SK-N-SH (cell line): ENCODE data around the gene PGAM2. TPM values are rescaled to one million over a fixed set of nuclear protein-coding genes. Genes with fewer than 3 reads are reported as not detected.
A peak's percentile ranks its signal among the peaks of the same experiment; 100 is the strongest.
"Not testable (repeated sequence)": the region's sequence is repeated elsewhere in the genome, so short reads cannot be mapped to it uniquely, and the experiment has no call there.

Source experiments
- CTCF ChIA-PET: fragments of 300-600, 350-600 bp; formaldehyde crosslinking; extraction: SDS; loops from one replicate; lab custom pipeline; 2021; lab: Yijun Ruan, JAX
- POLR2A ChIA-PET: fragments of 350-600 bp; sonication (Branson Sonifier 250); formaldehyde crosslinking; extraction: SDS; loops from one replicate; lab custom pipeline; 2020; ENCODE audit warnings: antibody characterized with exemption, inconsistent platforms; lab: Yijun Ruan, JAX
- DNase-seq: peaks from one replicate; pipeline ENCODE4 v3.0.0; 2012
- H2AFZ ChIP-seq: fragments of 200-600 bp; sonication (generic); 2 replicates; pipeline ENCODE4 v1.8.1; 2016; ENCODE audit warnings: antibody characterized with exemption, mild to moderate bottlenecking, low read depth
- H3F3A ChIP-seq: fragments of 200-600 bp; sonication (generic); replicated peaks from 2 replicates; pipeline ENCODE3; 2016; ENCODE audit warnings: antibody characterized with exemption, mild to moderate bottlenecking; ENCODE audit not compliant: insufficient read depth
- H3K27ac ChIP-seq, 2 experiments: fragments of 200-500 bp in 1 of 2; fragments of 200-600 bp in 1 of 2; sonication (Bioruptor generic) in 1 of 2; sonication (generic), shearing (Covaris generic) in 1 of 2; 2 replicates each; pipeline versions ENCODE4 v1.5.1 to v1.6.1; 2014 to 2016; ENCODE audit warnings: low read depth in 2 of 2, inconsistent platforms in 1 of 2, low read length in 1 of 2, mild to moderate bottlenecking in 1 of 2, mixed read lengths in 1 of 2
- H3K27me3 ChIP-seq: fragments of 200-600 bp; sonication (generic), shearing (Covaris generic); 2 replicates; pipeline ENCODE4 v1.6.1; 2016; ENCODE audit warnings: mixed run types; ENCODE audit not compliant: insufficient read depth
- H3K36me3 ChIP-seq, 2 experiments: fragments of 200-500 bp in 1 of 2; fragments of 200-600 bp in 1 of 2; sonication (Bioruptor generic) in 1 of 2; sonication (generic) in 1 of 2; replicated peaks in 1 of 2; 2 replicates each; pipeline versions ENCODE3 to v1.5.1; 2014 to 2016; ENCODE audit warnings: low read length in 1 of 2, mild to moderate bottlenecking in 1 of 2; ENCODE audit not compliant: insufficient read depth in 2 of 2, control insufficient read depth in 1 of 2
- H3K4me1 ChIP-seq, 2 experiments: fragments of 200-500 bp in 1 of 2; fragments of 200-600 bp in 1 of 2; sonication (Bioruptor generic) in 1 of 2; sonication (generic), shearing (Covaris generic) in 1 of 2; 2 replicates each; pipeline versions ENCODE4 v1.5.1 to v1.6.1; 2014 to 2016; ENCODE audit warnings: low read depth in 1 of 2, low read length in 1 of 2, mixed run types in 1 of 2; ENCODE audit not compliant: insufficient read depth in 2 of 2, control insufficient read depth in 1 of 2
- H3K4me2 ChIP-seq: fragments of 200-600 bp; sonication (generic), shearing (Covaris generic); 2 replicates; pipeline ENCODE4 v1.6.1; 2017; ENCODE audit warnings: mixed run types
- H3K4me3 ChIP-seq, 2 experiments: fragments of 200-500 bp in 1 of 2; fragments of 200-600 bp in 1 of 2; sonication (Bioruptor generic) in 1 of 2; sonication (generic), shearing (Covaris generic) in 1 of 2; 2 replicates each; pipeline versions ENCODE4 v1.5.1 to v1.8.1; 2014 to 2016; ENCODE audit warnings: low read depth in 2 of 2, inconsistent platforms in 1 of 2, low read length in 1 of 2, mild to moderate bottlenecking in 1 of 2, mixed read lengths in 1 of 2, moderate library complexity in 1 of 2
- H3K79me2 ChIP-seq: fragments of 200-600 bp; sonication (generic); 2 replicates; pipeline ENCODE4 v1.8.1; 2017; ENCODE audit warnings: mild to moderate bottlenecking; ENCODE audit not compliant: insufficient read depth
- H3K9ac ChIP-seq: fragments of 200-600 bp; sonication (generic); 2 replicates; pipeline ENCODE4 v1.6.1; 2017; ENCODE audit warnings: mixed run types
- H3K9me2 ChIP-seq: fragments of 200-600 bp; sonication (generic); 2 replicates; pipeline ENCODE4 v1.6.1; 2017; ENCODE audit warnings: mixed run types
- H3K9me3 ChIP-seq: fragments of 200-600 bp; sonication (generic); 2 replicates; pipeline ENCODE4 v1.6.1; 2017; ENCODE audit warnings: mixed run types, mild to moderate bottlenecking, moderate library complexity
- H4K20me1 ChIP-seq: fragments of 200-600 bp; sonication (generic); 2 replicates; pipeline ENCODE4 v1.6.1; 2017; ENCODE audit warnings: mild to moderate bottlenecking, mixed run types; ENCODE audit not compliant: insufficient read depth
- CHD2 ChIP-seq: fragments of 150-350 bp; IDR thresholded peaks from 2 replicates; pipeline ENCODE4 v1.6.1; 2018; ENCODE audit warnings: low read length; ENCODE audit not compliant: partially characterized antibody
- ELF1 ChIP-seq: IDR thresholded peaks from 2 replicates; pipeline ENCODE4 v1.4.0; 2012
- GABPA ChIP-seq: IDR thresholded peaks from 2 replicates; pipeline ENCODE4 v1.4.0; 2012; ENCODE audit warnings: low read depth, mild to moderate bottlenecking
- MXI1 ChIP-seq: IDR thresholded peaks from 2 replicates; pipeline ENCODE4 v1.6.1; 2012; ENCODE audit warnings: mild to moderate bottlenecking, low read depth, low read length, improper control_type of control experiment
- NRF1 ChIP-seq: IDR thresholded peaks from 2 replicates; pipeline ENCODE4 v1.6.1; 2012; ENCODE audit warnings: low read depth, mild to moderate bottlenecking, low read length
- RCOR1 ChIP-seq: fragments of 150-350 bp; IDR thresholded peaks from 2 replicates; pipeline ENCODE4 v1.6.1; 2017; ENCODE audit warnings: antibody characterized with exemption, low read length
- SIN3A ChIP-seq: IDR thresholded peaks from 2 replicates; pipeline ENCODE4 v1.6.1; 2012; ENCODE audit warnings: low read depth, mild to moderate bottlenecking, low read length, moderate library complexity, borderline replicate concordance
- TAF1 ChIP-seq: IDR thresholded peaks from 2 replicates; pipeline ENCODE4 v1.6.1; 2012; ENCODE audit warnings: low read depth, mild to moderate bottlenecking, low read length, moderate library complexity, borderline replicate concordance
- TCF12 ChIP-seq: IDR thresholded peaks from 2 replicates; pipeline ENCODE4 v1.4.0; 2012
- YY1 ChIP-seq: IDR thresholded peaks from 2 replicates; pipeline ENCODE4 v1.4.0; 2012; ENCODE audit warnings: low read depth, mild to moderate bottlenecking
- WGBS: methylation state at CpG from one replicate; pipeline ENCODE4 v1.1.6; 2017; ENCODE audit warnings: low lambda C conversion rate; 5-methylcytosine and 5-hydroxymethylcytosine counted together
- polyA plus RNA-seq, 3 experiments: library from polyadenylated mRNA; depleted of rRNA; stranded (reverse); fragments of >200 nt; gene quantifications; 2 replicates each; pipeline ENCODE4 v1.2.3, GENCODE V29; 2012
- TF ChIP-seq, protein P1 (sequence below): fragments of 200-600 bp; sonication (generic); IDR thresholded peaks from 2 replicates; pipeline ENCODE4 v1.6.1; 2017; ENCODE audit warnings: antibody characterized with exemption, mild to moderate bottlenecking, moderate library complexity
- TF ChIP-seq, protein P2 (sequence below): IDR thresholded peaks from 2 replicates; pipeline ENCODE4 v1.4.0; 2012; ENCODE audit warnings: low read depth

The PGAM2 gene
- polyA plus RNA-seq, 1 of the 3 experiments (the other 2 are of a cell fraction) = 0.79 TPM

DNA sequence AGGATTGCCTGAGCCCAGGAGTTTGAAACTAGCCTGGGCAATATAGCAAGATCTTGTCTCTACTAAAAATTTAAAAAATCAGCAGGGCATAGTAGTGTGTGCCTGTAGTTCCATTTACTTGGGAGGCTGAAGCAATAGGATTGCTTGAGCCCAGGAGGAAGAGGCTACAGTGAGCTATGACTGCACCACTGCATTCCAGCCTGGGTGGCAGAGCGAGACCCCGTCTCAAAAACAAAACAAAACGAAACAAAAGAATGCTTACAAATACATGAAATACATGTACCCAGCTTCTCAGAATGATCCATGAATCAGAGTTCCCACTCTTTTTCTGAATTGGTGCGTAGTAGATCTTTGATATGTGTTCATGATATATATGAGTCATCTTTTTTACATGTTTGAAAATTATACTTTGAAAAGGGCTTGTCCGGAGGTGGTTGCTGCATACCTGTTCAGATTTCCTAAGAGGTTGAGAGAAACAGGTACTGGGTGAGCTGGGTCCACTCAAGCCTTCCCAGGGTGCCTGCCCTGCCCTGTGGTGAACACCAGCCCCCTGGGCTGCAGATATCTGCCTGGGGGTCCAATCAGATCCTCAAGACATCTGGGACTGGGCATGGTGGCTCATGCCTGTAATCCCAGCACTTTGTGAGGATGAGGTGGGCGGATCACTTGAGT is 42.4 kb downstream of the PGAM2 start:
- H3K79me2 ChIP-seq = peaks cover 10% of the 10 kb centered on the region
- H3K4me2 ChIP-seq, H4K20me1 ChIP-seq, H3K9ac ChIP-seq, H3K4me3 ChIP-seq, H3K9me2 ChIP-seq, H3F3A ChIP-seq, H3K4me1 ChIP-seq, H3K36me3 ChIP-seq, H2AFZ ChIP-seq, POLR2A ChIA-PET, H3K9me3 ChIP-seq, H3K27me3 ChIP-seq, DNase-seq, H3K27ac ChIP-seq, CTCF ChIA-PET: not testable (repeated sequence)
- WGBS = 63% methylated on average over 5 of the region's 6 CpGs

DNA sequence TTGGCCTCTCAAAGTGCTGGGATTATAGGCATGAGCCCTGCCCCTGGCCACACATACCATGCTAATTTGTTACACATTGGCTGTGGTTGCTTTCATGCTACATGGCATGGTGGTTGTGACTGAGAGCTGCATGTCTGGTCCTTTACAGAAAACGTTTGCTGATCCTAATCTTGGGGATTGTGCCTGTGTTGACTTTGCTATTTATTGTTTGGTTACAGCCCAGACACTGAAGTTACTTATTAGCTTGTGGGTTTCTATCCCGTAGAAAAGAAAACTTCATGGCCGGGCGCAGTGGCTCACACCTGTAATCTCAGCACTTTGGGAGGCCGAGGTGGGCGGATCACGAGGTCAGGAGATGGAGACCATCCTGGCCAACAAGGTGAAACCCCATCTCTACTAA is 43.3 kb downstream of the PGAM2 start:
- H3K27ac ChIP-seq, CTCF ChIA-PET, H3K9me3 ChIP-seq, DNase-seq, H3K27me3 ChIP-seq, H3K4me2 ChIP-seq, H3K4me3 ChIP-seq, H3K9me2 ChIP-seq, POLR2A ChIA-PET, H3K4me1 ChIP-seq, H3K36me3 ChIP-seq, H4K20me1 ChIP-seq, H3K9ac ChIP-seq, H3F3A ChIP-seq, H2AFZ ChIP-seq: not testable (repeated sequence)
- WGBS = 66% methylated on average over 7 of the region's 7 CpGs
- peaks cover 15% of the 10 kb centered on the region for H3K79me2 ChIP-seq

DNA sequence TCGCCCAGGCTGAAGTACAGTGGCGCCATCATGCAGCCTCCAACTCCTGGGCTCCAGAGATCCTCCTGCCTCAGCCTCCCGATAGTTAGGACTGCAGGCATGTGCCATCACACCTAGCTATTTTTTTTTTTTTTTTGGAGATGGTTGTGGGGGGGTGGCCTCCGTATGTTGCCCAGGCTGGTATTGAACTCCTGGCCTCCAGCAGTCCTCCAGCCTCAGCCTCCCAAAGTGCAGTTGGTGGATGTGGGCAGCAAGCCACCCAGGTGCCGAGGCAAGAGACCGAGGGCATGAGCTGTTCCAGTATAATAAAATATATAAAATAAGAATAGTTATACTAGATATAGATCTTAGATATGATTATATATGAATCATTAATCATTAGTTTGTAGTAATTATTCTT is 45.5 kb downstream of the PGAM2 start:
- not testable (repeated sequence) for H3K9me3 ChIP-seq, H3K9ac ChIP-seq, H4K20me1 ChIP-seq, H3K27me3 ChIP-seq, H3F3A ChIP-seq, H3K4me3 ChIP-seq, H3K9me2 ChIP-seq, H3K4me1 ChIP-seq, H3K36me3 ChIP-seq, H2AFZ ChIP-seq, H3K27ac ChIP-seq, DNase-seq, H3K4me2 ChIP-seq
- peaks cover 18% of the 10 kb centered on the region for H3K79me2 ChIP-seq
- 97% methylated on average over 6 of the region's 6 CpGs for WGBS
- CTCF ChIA-PET = interaction anchor here (0.7 to 3.0 kb wide), 9 partner anchors 25 to 545 kb away, joined by 3 to 19 read pairs (median 5); partner anchors contain the start of genes DBNL and POLD2
- POLR2A ChIA-PET = interaction anchor here (1.0 to 1.6 kb wide), 2 partner anchors 24 to 41 kb away, joined by 3 to 7 read pairs; partner anchors contain the start of gene DBNL

DNA sequence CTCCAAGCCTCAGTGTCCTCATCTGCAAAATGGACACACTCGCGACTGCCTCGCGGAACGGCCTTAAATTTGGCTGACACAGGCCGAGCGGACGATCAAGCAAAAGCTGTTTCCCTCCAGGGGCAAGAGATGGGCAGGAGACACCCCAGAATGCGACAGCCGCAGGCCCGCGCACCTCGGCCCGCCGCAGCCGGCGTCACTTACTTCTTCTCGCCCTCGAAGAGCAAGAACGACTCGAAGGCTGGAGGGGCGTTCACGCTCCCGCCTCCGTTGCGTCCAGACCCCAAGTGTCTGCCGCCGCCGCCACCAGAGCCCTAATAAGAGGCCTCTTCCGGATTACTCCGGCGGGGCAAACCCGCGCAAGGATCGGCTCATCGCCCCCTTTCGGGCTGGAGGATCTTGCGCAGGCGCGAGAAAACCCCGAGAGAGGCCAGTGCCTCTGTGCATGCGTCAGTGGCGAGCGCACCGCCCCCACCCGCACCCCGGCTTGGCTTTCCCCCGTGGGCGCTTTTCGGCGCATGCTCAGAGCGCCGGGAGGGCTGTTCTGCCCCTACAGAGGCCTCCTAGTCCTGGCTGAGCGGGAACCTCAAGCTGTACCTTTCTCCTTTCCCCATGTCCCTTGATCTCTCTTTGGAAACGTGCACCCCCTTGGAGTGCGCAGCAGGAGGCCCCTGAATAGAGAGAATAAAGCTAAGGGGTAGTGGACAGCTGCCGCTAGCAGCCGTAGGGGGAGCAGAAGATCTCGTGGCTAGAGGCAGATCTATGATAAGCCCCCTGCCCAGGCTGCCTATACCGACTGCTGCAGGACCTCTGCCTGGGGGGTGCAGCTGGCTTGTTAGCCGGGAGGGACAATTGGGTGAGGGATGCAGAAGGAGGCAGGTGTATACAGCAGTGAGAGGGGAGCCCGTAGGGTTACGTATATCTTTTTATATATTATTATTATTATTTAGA is 46.2 kb downstream of the PGAM2 start:
- peaks cover 18% of the 10 kb centered on the region for H3K79me2 ChIP-seq
- WGBS = 3% methylated on average over 35 of the region's 63 CpGs
- peak; percentile 47; the same call in 1 of the 2 replicates for TF ChIP-seq TCF12
- peak; percentile 76 for TF ChIP-seq ELF1
- TF ChIP-seq NRF1 = peak; percentile 86
- peak; percentile 86 for TF ChIP-seq GABPA
- TF ChIP-seq, protein P1, sequence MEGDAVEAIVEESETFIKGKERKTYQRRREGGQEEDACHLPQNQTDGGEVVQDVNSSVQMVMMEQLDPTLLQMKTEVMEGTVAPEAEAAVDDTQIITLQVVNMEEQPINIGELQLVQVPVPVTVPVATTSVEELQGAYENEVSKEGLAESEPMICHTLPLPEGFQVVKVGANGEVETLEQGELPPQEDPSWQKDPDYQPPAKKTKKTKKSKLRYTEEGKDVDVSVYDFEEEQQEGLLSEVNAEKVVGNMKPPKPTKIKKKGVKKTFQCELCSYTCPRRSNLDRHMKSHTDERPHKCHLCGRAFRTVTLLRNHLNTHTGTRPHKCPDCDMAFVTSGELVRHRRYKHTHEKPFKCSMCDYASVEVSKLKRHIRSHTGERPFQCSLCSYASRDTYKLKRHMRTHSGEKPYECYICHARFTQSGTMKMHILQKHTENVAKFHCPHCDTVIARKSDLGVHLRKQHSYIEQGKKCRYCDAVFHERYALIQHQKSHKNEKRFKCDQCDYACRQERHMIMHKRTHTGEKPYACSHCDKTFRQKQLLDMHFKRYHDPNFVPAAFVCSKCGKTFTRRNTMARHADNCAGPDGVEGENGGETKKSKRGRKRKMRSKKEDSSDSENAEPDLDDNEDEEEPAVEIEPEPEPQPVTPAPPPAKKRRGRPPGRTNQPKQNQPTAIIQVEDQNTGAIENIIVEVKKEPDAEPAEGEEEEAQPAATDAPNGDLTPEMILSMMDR = peak; percentile 85
- TF ChIP-seq RCOR1 = peak; percentile 21; the same call in 1 of the 2 replicates
- peak; percentile 78 for TF ChIP-seq MXI1
- peak; percentile 94 for TF ChIP-seq TAF1
- peak; percentile 82; the same call in 1 of the 2 replicates for TF ChIP-seq SIN3A
- TF ChIP-seq YY1 = peak; percentile 71; the same call in 1 of the 2 replicates
- TF ChIP-seq CHD2 = peak; percentile 68
- TF ChIP-seq, protein P2, sequence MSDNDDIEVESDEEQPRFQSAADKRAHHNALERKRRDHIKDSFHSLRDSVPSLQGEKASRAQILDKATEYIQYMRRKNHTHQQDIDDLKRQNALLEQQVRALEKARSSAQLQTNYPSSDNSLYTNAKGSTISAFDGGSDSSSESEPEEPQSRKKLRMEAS = peak; percentile 82

More for the DNA sequence above, 46.2 kb downstream of the PGAM2 start:
- peak overlapping the region; percentile 86 for H3K4me2 ChIP-seq
- peak overlapping the region; percentile 41 to 70; a peak in 3 of 4 replicates for H3K27ac ChIP-seq
- peak overlapping the region; percentile 79 to 96 for H3K4me3 ChIP-seq
- peak; percentile 99 for DNase-seq
- ChIA-PET POLR2A (interaction anchor here (1.0 to 1.6 kb wide), 2 partner anchors 25 to 41 kb away, joined by 3 to 7 read pairs; partner anchors contain the start of gene DBNL), CTCF (interaction anchor here (0.7 to 3.0 kb wide), 6 partner anchors 26 to 546 kb away, joined by 3 to 19 read pairs (median 6); partner anchors contain the start of gene DBNL)
- not testable (repeated sequence) for H3K27me3 ChIP-seq, H4K20me1 ChIP-seq, H3K9me2 ChIP-seq, H3K9me3 ChIP-seq, H3F3A ChIP-seq, H3K4me1 ChIP-seq, H3K36me3 ChIP-seq
- peak overlapping the region; percentile 94 for H2AFZ ChIP-seq
- peak overlapping the region; percentile 95 for H3K9ac ChIP-seq
